Measurements from ENCODE around the gene SLC22A13.

GRCh38 chr3:38311941-38312340, 46.3 kb downstream of the SLC22A13 start:
- no peak for TF ChIP-seq CREB1 (CRISPR knock-in tag; IDR thresholded peaks at IDR 0.05; ENCODE audit: low read depth)
- TF ChIP-seq CTCF (conservative IDR thresholded peaks at IDR 0.05; ENCODE audit: low read depth in 2 of 2) = no peak
- no peak for TF ChIP-seq EZH2 (IDR thresholded peaks at IDR 0.05; ENCODE audit: low read depth, unreplicated experiment)
- no peak for TF ChIP-seq REST (IDR thresholded peaks at IDR 0.05; ENCODE audit: unreplicated experiment)
- no peak for TF ChIP-seq ETS1 (IDR thresholded peaks at IDR 0.05)
